Muscle of leg (tissue), 11 donors: ENCODE data around the gene PTPRN2. TPM values are rescaled to one million over a fixed set of nuclear protein-coding genes. Genes with fewer than 3 reads are reported as not detected.
"Not testable (repeated sequence)": the region's sequence is repeated elsewhere in the genome, so short reads cannot be mapped to it uniquely, and the experiment has no call there.

Source experiments
- DNase-seq: peaks from one replicate; pipeline ENCODE4 v3.0.0; 2013
- H3K27ac ChIP-seq: one replicate; pipeline ENCODE4 v1.5.1; 2013; ENCODE audit warnings: mild to moderate bottlenecking, low read length, control low read depth
- H3K27me3 ChIP-seq: one replicate; pipeline ENCODE4 v1.6.1; 2013; ENCODE audit warnings: low read length; ENCODE audit not compliant: control insufficient read depth, insufficient read depth
- H3K36me3 ChIP-seq: one replicate; pipeline ENCODE4 v1.6.1; 2013; ENCODE audit warnings: low read length; ENCODE audit not compliant: control insufficient read depth, insufficient read depth
- H3K4me1 ChIP-seq: one replicate; pipeline ENCODE4 v1.6.1; 2013; ENCODE audit warnings: low read length; ENCODE audit not compliant: control insufficient read depth, insufficient read depth
- H3K4me3 ChIP-seq: one replicate; pipeline ENCODE4 v1.5.1; 2013; ENCODE audit warnings: low read length, control low read depth
- H3K9me3 ChIP-seq: replicated peaks from 2 replicates; pipeline ENCODE4 v1.6.1; 2013; ENCODE audit warnings: low read depth, low read length; ENCODE audit not compliant: control insufficient read depth
- WGBS: methylation state at CpG from one replicate; pipeline ENCODE4 v1.1.5; 2013; ENCODE audit warnings: missing lambda C conversion rate; ENCODE audit not compliant: insufficient coverage; 5-methylcytosine and 5-hydroxymethylcytosine counted together
- polyA plus RNA-seq, 8 donors: library from polyadenylated mRNA; unstranded; fragments of 120-200 nt; gene quantifications; one replicate each; pipeline versions ENCODE4 v1.2.1 to v1.2.3, GENCODE V29; 2013; ENCODE audit warnings: inconsistent platforms in 1 of 8, low replicate concordance in 1 of 8; ENCODE audit not compliant: insufficient read length in 8 of 8, insufficient read depth in 1 of 8
- total RNA-seq: library from RNA; stranded (reverse); fragments of 120-200 nt; gene quantifications from one replicate; pipeline ENCODE4 v1.2.4, GENCODE V29; 2013

The PTPRN2 gene
- total and polyA plus RNA-seq, 9 donors: 1.4 to 2.9 (median 2.3) TPM

DNA sequence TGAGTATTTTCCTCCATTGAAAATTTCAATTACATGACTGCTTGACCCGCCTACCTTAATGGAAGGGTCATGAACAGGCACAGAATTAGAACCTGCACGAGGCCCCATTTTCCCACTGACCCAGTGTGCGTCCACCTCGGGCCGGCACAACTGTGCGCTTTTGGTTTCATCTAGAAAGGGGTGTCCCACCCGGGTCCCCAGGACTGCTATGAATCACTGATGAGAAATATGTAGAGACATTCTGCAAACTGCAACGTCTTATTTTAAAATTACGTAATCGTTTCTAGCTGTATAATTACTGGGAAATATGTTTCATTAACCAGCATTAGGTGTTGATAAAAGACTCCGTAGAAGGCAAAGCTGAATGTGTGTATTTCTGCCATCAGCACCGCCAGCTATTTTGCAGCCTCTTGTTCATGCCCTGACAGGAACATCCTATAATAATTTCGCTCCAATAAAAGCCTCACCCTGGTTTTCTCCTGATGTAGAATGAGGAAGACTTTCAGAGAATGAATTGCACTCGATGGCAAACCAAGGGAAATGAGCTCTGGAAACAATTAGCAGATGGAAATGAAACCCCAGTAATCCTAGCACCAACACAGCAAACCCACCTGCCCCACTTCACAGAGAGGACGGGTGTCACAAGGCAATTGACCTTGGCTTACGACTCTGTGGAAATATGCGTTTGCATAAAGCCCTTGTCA, 688.7 kb downstream of the PTPRN2 start:
- H3K9me3 ChIP-seq: no peaks in the 10 kb centered on the region
- no peak overlapping the region for H3K27ac ChIP-seq
- H3K4me1 ChIP-seq: peaks cover 4% of the 10 kb centered on the region
- DNase-seq: no peak
- no peaks in the 10 kb centered on the region for H3K36me3 ChIP-seq
- 58% methylated on average over 6 of the region's 17 CpGs for WGBS
- peaks cover 46% of the 10 kb centered on the region for H3K27me3 ChIP-seq
- H3K4me3 ChIP-seq: no peak overlapping the region

DNA sequence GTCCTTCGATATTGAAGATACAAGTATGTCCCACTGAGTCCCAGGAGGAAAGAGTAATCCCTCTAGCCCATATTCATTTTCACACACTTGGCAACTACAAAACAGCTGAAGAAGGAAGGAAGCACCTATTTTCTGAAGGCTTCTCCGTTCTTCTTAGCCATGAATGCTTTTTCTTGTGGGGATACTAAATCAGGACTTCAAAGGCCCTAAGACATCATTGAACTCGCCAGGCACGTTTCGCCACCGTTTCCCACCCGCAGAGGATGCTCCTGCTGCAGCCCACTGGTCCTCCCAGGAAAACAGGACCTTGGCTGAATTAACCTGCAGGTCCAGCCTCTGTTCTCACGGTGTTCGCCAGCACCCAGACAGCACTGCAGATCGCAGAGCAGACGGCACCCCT, 689.4 kb downstream of the PTPRN2 start:
- no peak overlapping the region for H3K27ac ChIP-seq
- no peak for DNase-seq
- H3K4me3 ChIP-seq: no peak overlapping the region
- no peaks in the 10 kb centered on the region for H3K36me3 ChIP-seq
- WGBS: 25% methylated on average over 8 of the region's 11 CpGs
- H3K4me1 ChIP-seq: peaks cover 4% of the 10 kb centered on the region
- no peaks in the 10 kb centered on the region for H3K9me3 ChIP-seq
- peaks cover 48% of the 10 kb centered on the region for H3K27me3 ChIP-seq

DNA sequence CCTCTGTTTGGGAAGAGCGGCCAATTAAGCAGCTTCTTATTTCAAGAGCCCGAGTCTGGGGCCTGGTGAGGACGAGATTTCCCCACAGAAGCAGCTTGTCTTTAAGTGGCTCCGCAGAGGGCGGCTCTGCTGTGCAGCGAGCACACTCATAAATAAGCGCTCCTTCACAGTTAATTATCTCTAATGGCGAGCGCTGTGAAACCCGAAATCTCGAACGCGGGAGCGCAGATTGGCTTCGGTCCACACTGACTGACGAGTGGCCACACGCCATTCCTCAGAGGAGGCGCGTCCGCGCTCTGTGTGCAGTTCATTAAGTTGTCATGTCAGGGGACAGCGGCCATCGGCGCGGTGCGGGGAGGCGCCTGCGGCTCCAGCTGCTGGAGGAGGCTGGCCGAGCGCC, 689.9 kb downstream of the PTPRN2 start:
- peaks cover 4% of the 10 kb centered on the region for H3K4me1 ChIP-seq
- H3K27me3 ChIP-seq: peaks cover 46% of the 10 kb centered on the region
- no peak for DNase-seq
- 40% methylated on average over 30 of the region's 30 CpGs for WGBS
- H3K4me3 ChIP-seq: no peak overlapping the region
- H3K27ac ChIP-seq: no peak overlapping the region
- H3K36me3 ChIP-seq: no peaks in the 10 kb centered on the region
- H3K9me3 ChIP-seq: no peaks in the 10 kb centered on the region

DNA sequence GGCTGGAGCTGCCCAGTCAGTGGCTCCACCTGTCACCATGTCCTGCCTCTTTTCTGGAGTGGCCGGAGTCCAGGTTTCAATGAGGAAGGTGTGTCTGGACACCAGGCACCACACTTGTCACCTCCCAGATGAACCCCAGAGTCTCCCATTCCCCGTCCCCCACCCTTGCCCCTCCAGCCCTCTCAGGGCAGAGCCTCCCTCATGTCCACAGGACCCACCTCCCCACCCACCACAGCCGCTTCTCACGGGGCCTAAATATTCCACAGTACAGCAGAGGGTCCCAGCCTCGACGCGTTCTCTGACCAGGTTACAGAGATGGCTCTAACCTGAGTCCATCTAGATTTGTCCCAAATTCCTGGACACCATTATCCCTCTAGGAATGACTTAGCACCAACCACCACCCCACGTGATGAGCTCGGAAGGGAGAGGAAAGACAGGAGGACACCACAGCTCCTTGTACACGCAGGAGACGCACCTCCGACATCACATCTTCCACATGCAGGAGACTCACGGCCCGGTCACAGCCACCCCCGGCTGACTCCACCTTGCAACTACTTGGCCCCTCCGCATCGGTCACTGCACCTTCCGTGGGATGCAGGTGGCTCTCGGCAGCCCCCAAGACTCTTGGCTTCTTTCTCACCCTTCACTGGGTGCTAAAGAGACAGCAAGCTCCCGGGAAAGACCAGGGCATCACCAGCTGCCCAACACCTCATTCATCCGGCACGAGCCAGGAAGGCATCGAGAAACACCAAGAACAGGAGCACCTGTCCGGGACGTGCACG, 690.7 kb downstream of the PTPRN2 start:
- WGBS: 81% methylated on average over 20 of the region's 26 CpGs
- H3K4me3 ChIP-seq: no peak overlapping the region

DNA sequence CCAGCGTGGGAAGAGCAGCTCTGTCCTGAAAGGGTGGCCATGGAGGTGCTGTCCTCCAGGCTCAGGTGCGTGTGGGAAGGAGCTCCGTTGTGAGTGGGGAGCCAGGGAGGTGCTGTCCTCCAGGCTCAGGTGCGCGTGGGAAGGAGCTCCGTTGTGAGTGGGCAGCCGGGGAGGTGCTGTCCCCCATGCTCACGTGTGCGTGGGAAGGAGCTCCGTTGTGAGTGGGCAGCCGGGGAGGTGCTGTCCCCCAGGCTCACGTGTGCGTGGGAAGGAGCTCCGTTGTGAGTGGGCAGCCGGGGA, 691.3 kb downstream of the PTPRN2 start:
- H3K27ac ChIP-seq, DNase-seq, H3K36me3 ChIP-seq, H3K4me1 ChIP-seq, H3K9me3 ChIP-seq, H3K4me3 ChIP-seq: not testable (repeated sequence)
- WGBS: 90% methylated on average over 15 of the region's 15 CpGs
- H3K27me3 ChIP-seq: peaks cover 45% of the 10 kb centered on the region

More for the DNA sequence above, 690.7 kb downstream of the PTPRN2 start:
- Histone ChIP-seq H3K9me3 (no peaks in the 10 kb centered on the region), H3K36me3 (no peaks in the 10 kb centered on the region), H3K27me3 (peaks cover 45% of the 10 kb centered on the region), H3K27ac (no peak overlapping the region), H3K4me1 (peaks cover 4% of the 10 kb centered on the region)
- no peak for DNase-seq

DNA sequence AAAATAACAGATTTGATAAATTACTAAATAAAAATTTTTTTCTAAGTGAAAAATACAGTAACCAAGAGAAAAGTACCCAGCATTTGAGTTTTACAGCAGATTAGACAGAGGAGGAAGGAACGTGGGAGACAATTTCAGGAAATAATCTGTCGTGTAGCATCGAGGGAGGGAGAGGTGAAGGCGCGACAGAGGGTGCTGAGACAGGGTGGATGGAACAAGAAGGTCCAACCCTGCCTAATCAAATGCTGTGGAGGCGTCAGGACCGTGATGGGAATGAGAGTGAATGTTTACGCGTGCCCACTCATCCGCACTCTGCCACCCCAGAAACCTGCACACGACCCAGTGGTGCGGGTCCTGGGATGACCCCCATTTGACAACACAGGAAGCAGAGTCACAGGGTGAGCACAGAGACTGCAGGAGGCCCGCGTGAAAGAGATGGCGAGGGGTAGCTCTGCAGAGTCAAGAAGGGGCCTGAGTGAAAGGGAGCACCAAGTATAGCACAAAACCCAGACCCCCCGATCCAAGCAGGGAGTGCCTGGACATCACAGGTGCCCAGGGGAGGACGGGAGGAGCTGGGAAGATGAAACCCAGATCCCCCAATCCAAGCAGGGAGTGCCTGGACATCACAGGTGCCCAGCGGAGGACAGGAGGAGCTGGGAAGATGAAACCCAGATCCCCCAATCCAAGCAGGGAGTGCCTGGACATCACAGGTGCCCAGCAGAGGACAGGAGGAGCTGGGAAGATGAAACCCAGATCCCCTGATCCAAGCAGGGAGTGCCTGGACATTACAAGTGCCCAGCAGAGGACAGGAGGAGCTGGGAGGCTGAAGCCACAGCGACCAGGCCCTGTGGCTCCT, 691.9 kb downstream of the PTPRN2 start:
- no peak overlapping the region for H3K27ac ChIP-seq
- no peaks in the 10 kb centered on the region for H3K36me3 ChIP-seq
- H3K27me3 ChIP-seq: peaks cover 43% of the 10 kb centered on the region
- WGBS: 54% methylated on average over 8 of the region's 19 CpGs
- DNase-seq: no peak
- H3K4me1 ChIP-seq: peaks cover 4% of the 10 kb centered on the region
- H3K4me3 ChIP-seq: no peak overlapping the region
- no peaks in the 10 kb centered on the region for H3K9me3 ChIP-seq

DNA sequence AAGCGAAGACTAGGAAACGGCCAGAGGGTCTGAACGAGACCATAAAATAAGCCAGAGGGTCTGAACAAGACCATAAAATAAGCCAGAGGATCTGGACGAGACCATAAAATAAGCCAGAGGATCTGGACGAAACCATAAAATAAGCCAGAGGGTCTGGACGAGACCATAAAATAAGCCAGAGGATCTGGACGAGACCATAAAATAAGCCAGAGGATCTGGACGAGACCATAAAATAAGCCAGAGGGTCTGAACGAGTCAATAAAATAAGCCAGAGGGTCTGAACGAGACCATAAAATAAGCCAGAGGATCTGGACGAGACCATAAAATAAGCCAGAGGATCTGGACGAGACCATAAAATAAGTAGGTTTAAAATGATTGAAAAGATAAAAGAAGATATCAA, 692.5 kb downstream of the PTPRN2 start:
- not testable (repeated sequence) for DNase-seq, H3K36me3 ChIP-seq, H3K9me3 ChIP-seq, H3K4me3 ChIP-seq, H3K27ac ChIP-seq, H3K4me1 ChIP-seq
- peaks cover 39% of the 10 kb centered on the region for H3K27me3 ChIP-seq
- 25% methylated on average over 9 of the region's 12 CpGs for WGBS

DNA sequence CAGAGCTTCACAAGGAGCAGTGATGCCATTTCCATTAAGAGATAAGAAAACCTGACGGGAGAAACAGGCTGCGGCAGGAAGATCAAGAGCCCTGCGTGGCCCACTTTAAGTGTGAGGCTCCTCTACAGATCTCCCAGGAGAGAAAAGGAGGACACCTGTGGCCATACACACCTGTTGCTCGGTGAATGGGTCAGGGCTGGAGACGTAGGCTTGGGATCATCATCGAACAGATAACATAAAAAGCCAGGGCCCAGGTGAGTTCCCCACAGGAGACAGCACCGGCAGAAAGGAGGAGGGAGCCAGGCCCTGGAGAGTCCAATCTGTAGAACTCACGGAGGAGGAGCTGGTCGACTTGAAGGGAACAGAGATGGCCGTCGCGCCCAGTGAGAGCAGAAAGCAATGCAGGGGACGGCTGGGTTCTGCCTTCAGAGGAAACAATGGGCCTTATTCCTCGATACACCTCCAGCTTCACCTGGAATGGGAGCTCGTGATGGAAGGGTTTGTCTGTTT, 694.0 kb downstream of the PTPRN2 start:
- H3K27ac ChIP-seq: no peak overlapping the region
- H3K36me3 ChIP-seq: no peaks in the 10 kb centered on the region
- 88% methylated on average over 11 of the region's 15 CpGs for WGBS
- DNase-seq: no peak
- no peak overlapping the region for H3K4me3 ChIP-seq
- peaks cover 4% of the 10 kb centered on the region for H3K4me1 ChIP-seq
- no peaks in the 10 kb centered on the region for H3K9me3 ChIP-seq
- peaks cover 30% of the 10 kb centered on the region for H3K27me3 ChIP-seq

DNA sequence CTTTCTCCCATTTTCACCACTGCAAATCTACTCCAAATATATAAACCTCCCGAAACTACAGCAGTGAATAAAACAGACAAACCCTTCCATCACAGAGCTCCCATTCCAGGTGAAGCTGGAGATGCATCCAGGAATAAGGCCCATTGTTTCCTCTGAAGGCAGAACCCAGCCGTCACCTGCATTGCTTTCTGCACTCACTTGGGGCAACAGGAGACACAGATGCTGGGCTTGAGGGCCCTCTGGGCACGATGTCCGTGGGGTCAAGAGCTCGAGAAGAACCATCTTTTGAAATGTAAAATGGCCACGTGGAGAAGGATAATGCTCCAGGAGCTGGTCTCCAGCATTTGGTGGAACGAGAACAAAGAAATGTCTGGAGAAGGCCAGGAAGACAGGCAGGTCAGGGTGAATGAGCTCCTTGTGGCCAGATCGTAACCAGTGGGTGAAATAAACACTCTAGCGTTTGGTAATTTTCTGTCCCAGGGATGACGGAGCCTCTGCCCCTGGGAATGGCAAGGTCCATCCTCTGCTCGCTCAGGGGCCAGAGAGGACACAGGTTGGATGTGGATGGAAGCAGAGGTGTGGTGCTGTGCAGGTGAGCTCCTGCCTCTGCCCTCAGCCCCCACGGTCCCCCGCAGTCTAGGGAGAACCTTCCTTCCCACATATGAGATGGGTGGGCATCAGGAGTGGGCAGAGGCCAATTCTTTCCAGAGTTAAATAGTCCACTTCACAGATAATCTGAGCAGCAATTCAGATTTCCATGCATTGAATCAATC, 694.7 kb downstream of the PTPRN2 start:
- H3K4me1 ChIP-seq: peaks cover 4% of the 10 kb centered on the region
- no peaks in the 10 kb centered on the region for H3K9me3 ChIP-seq
- H3K4me3 ChIP-seq: no peak overlapping the region
- H3K27me3 ChIP-seq: peaks cover 25% of the 10 kb centered on the region
- no peak for DNase-seq
- WGBS: 72% methylated on average over 8 of the region's 13 CpGs
- no peaks in the 10 kb centered on the region for H3K36me3 ChIP-seq
- no peak overlapping the region for H3K27ac ChIP-seq
